GM12873 (cell line): Measurements from ENCODE around the gene PRSS33.

ENCODE experiments used
- CTCF ChIP-seq: IDR thresholded peaks from 2 replicates; pipeline ENCODE4 v1.5.1; 2012; ENCODE audit warnings: low read depth, mild to moderate bottlenecking, moderate library complexity, low read length, control low read depth; ENCODE audit not compliant: insufficient read depth; ENCODE audit errors: missing control alignments

The PRSS33 gene

GRCh38 chr16:2829501-2830354 lies 42.4 kb upstream of the PRSS33 start, which contains the start of gene ZG16B:
Gene ZG16B (plus strand): TSS chr16:2830303. CDS start chr16:2830442, 139 bp downstream.
- TF ChIP-seq CTCF = no peak

- TF ChIP-seq CTCF = no peak
These were observed 41.6 kb upstream of the PRSS33 start for GRCh38 chr16:2828876-2829430.

- TF ChIP-seq CTCF = no peak
These were observed 41.1 kb upstream of the PRSS33 start for GRCh38 chr16:2828521-2828840.

- no peak for TF ChIP-seq CTCF
These were observed 40.6 kb upstream of the PRSS33 start for GRCh38 chr16:2827831-2828520.

GRCh38 chr16:2827374-2827791 lies 40.0 kb upstream of the PRSS33 start:
- TF ChIP-seq CTCF = no peak

GRCh38 chr16:2826591-2827373 lies 39.4 kb upstream of the PRSS33 start:
- no peak for TF ChIP-seq CTCF
